ENCODE measurements around the gene COL25A1. TPM values are rescaled to one million over a fixed set of nuclear protein-coding genes. Genes with fewer than 3 reads are reported as not detected.

Gene COL25A1
- total RNA-seq, 1 donor from 2014 or later = 10.4 TPM

DNA sequence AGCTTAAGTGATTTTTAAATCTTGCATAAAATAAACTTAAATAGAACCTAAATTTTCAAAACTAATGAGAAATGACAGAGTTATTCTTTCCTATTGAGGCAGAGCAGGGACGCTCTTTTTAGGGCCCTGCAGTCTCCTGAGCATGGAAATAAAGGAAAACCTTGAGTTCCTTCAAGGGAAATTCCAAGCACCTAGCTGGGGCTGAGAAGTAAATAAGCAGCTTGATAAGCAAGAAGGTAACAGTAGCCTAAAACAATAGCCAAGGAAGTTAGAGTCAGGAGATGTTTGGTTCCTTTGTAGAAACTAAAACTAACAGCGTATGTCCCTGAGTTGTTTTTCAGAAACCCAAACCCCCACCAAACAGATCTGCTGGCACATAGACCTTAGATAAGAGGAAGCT is 174.6 kb downstream of the COL25A1 start:
- Histone ChIP-seq H2AFZ (ENCODE audit: low read depth, low read length) (no peak overlapping the region), H3K27ac (ENCODE audit: low read depth, low read length) (no peak overlapping the region), H4K20me1 (ENCODE audit: insufficient read depth, low read length) (no peaks in the 10 kb centered on the region), H3K79me2 (ENCODE audit: insufficient read depth, low read length) (no peaks in the 10 kb centered on the region), H3K9me3 (ENCODE audit: insufficient read depth, low read depth, low read length) (no peaks in the 10 kb centered on the region), H3K4me2 (ENCODE audit: low read length) (no peak overlapping the region), H3K27me3 (ENCODE audit: insufficient read depth, low read length) (no peaks in the 10 kb centered on the region), H3K36me3 (ENCODE audit: insufficient read depth, low read length) (no peaks in the 10 kb centered on the region), H3K4me3 (ENCODE audit: insufficient read depth, low read depth, low read length) (no peak overlapping the region), H3K9ac (ENCODE audit: low read length) (no peak overlapping the region), H3K4me1 (ENCODE audit: insufficient read depth, low read length) (no peaks in the 10 kb centered on the region)
- DNase-seq (ENCODE audit: low read depth) (no peak), FAIRE-seq (no peak)
- no peak overlapping the region for H3K4me3 Mint-ChIP-seq (ENCODE audit: unreplicated experiment)
- no peaks in the 10 kb centered on the region for H3K36me3 Mint-ChIP-seq (ENCODE audit: low read depth, unreplicated experiment)
- H3K27ac Mint-ChIP-seq (ENCODE audit: unreplicated experiment) = no peak overlapping the region
- no peaks in the 10 kb centered on the region for H3K27me3 Mint-ChIP-seq (ENCODE audit: low read depth, unreplicated experiment)
- no peak for TF ChIP-seq EZH2 (IDR thresholded peaks at IDR 0.05; ENCODE audit: insufficient read depth, low read length)
- TF ChIP-seq, protein P1, sequence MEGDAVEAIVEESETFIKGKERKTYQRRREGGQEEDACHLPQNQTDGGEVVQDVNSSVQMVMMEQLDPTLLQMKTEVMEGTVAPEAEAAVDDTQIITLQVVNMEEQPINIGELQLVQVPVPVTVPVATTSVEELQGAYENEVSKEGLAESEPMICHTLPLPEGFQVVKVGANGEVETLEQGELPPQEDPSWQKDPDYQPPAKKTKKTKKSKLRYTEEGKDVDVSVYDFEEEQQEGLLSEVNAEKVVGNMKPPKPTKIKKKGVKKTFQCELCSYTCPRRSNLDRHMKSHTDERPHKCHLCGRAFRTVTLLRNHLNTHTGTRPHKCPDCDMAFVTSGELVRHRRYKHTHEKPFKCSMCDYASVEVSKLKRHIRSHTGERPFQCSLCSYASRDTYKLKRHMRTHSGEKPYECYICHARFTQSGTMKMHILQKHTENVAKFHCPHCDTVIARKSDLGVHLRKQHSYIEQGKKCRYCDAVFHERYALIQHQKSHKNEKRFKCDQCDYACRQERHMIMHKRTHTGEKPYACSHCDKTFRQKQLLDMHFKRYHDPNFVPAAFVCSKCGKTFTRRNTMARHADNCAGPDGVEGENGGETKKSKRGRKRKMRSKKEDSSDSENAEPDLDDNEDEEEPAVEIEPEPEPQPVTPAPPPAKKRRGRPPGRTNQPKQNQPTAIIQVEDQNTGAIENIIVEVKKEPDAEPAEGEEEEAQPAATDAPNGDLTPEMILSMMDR (IDR thresholded peaks at IDR 0.05; ENCODE audit: insufficient read depth, low read depth, low read length) = no peak
- H3K9me3 Mint-ChIP-seq (ENCODE audit: unreplicated experiment) = peaks cover 1% of the 10 kb centered on the region
- H3K4me1 Mint-ChIP-seq (ENCODE audit: low read depth, unreplicated experiment) = no peaks in the 10 kb centered on the region

DNA sequence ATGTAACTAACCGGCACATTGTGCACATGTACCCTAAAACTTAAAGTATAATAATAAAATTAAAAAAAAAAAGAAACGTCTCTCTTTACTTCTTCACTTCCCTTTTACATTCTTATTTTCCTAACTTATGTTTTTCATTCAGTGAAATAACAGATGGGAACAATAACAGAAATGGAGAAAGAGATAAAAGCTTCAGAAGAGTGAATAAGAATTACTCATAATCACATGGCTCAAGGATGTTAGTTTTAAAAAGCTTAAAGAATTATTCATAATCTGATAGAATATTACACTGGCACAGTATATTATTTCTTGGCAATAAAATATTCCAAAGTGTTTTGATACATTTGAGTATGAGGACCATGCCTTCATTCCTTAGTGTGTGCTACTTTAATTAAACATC is 175.6 kb downstream of the COL25A1 start:
- H3K9me3 ChIP-seq (ENCODE audit: insufficient read depth, low read depth, low read length) = no peaks in the 10 kb centered on the region
- H3K9ac ChIP-seq (ENCODE audit: low read length) = no peak overlapping the region
- H3K27me3 ChIP-seq (ENCODE audit: insufficient read depth, low read length) = no peaks in the 10 kb centered on the region
- no peaks in the 10 kb centered on the region for H3K79me2 ChIP-seq (ENCODE audit: insufficient read depth, low read length)
- Mint-ChIP-seq H3K36me3 (ENCODE audit: low read depth, unreplicated experiment) (no peaks in the 10 kb centered on the region), H3K4me1 (ENCODE audit: low read depth, unreplicated experiment) (no peaks in the 10 kb centered on the region), H3K4me3 (ENCODE audit: unreplicated experiment) (no peak overlapping the region), H3K9me3 (ENCODE audit: unreplicated experiment) (peaks cover 1% of the 10 kb centered on the region), H3K27ac (ENCODE audit: unreplicated experiment) (no peak overlapping the region), H3K27me3 (ENCODE audit: low read depth, unreplicated experiment) (no peaks in the 10 kb centered on the region)
- no peak for DNase-seq (ENCODE audit: low read depth)
- no peak overlapping the region for H2AFZ ChIP-seq (ENCODE audit: low read depth, low read length)
- no peak for TF ChIP-seq EZH2 (IDR thresholded peaks at IDR 0.05; ENCODE audit: insufficient read depth, low read length)
- TF ChIP-seq, protein P1 (IDR thresholded peaks at IDR 0.05; ENCODE audit: insufficient read depth, low read depth, low read length) = no peak
- H3K4me3 ChIP-seq (ENCODE audit: insufficient read depth, low read depth, low read length) = no peak overlapping the region
- no peak overlapping the region for H3K27ac ChIP-seq (ENCODE audit: low read depth, low read length)
- no peaks in the 10 kb centered on the region for H3K36me3 ChIP-seq (ENCODE audit: insufficient read depth, low read length)
- no peaks in the 10 kb centered on the region for H4K20me1 ChIP-seq (ENCODE audit: insufficient read depth, low read length)
- H3K4me2 ChIP-seq (ENCODE audit: low read length) = no peak overlapping the region
- H3K4me1 ChIP-seq (ENCODE audit: insufficient read depth, low read length) = no peaks in the 10 kb centered on the region
- FAIRE-seq = no peak

DNA sequence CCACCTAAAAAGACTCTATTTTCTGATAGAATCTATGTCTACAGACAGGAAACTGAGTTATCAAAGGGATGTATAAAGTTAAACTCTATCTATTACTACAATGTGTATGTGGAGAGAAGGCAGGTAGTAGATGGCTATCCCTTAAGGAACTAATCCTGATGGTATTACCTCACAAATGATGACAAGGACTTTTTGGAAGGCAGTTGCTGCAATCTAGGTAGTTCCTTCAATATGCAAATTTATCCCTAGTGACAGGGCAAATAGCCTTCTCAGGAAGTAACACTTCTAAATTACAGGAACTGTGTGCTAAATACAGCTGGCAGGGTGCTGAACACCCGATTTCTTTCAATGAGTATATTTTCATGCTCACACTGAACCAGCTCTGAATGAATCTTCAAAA is 177.4 kb downstream of the COL25A1 start:
- H3K9me3 Mint-ChIP-seq (ENCODE audit: unreplicated experiment) = peaks cover 1% of the 10 kb centered on the region
- H3K27ac Mint-ChIP-seq (ENCODE audit: unreplicated experiment) = no peak overlapping the region
- Histone ChIP-seq H3K9ac (ENCODE audit: low read length) (no peak overlapping the region), H3K4me3 (ENCODE audit: insufficient read depth, low read depth, low read length) (no peak overlapping the region), H2AFZ (ENCODE audit: low read depth, low read length) (no peak overlapping the region), H3K4me2 (ENCODE audit: low read length) (no peak overlapping the region), H3K4me1 (ENCODE audit: insufficient read depth, low read length) (no peaks in the 10 kb centered on the region), H3K36me3 (ENCODE audit: insufficient read depth, low read length) (no peaks in the 10 kb centered on the region), H3K9me3 (ENCODE audit: insufficient read depth, low read depth, low read length) (no peaks in the 10 kb centered on the region), H4K20me1 (ENCODE audit: insufficient read depth, low read length) (no peaks in the 10 kb centered on the region), H3K27ac (ENCODE audit: low read depth, low read length) (no peak overlapping the region), H3K27me3 (ENCODE audit: insufficient read depth, low read length) (no peaks in the 10 kb centered on the region), H3K79me2 (ENCODE audit: insufficient read depth, low read length) (no peaks in the 10 kb centered on the region)
- H3K27me3 Mint-ChIP-seq (ENCODE audit: low read depth, unreplicated experiment) = no peaks in the 10 kb centered on the region
- no peaks in the 10 kb centered on the region for H3K4me1 Mint-ChIP-seq (ENCODE audit: low read depth, unreplicated experiment)
- no peak overlapping the region for H3K4me3 Mint-ChIP-seq (ENCODE audit: unreplicated experiment)
- H3K36me3 Mint-ChIP-seq (ENCODE audit: low read depth, unreplicated experiment) = no peaks in the 10 kb centered on the region
- no peak for DNase-seq (ENCODE audit: low read depth)
- no peak for TF ChIP-seq EZH2 (IDR thresholded peaks at IDR 0.05; ENCODE audit: insufficient read depth, low read length)
- TF ChIP-seq, protein P1 (IDR thresholded peaks at IDR 0.05; ENCODE audit: insufficient read depth, low read depth, low read length) = no peak
- FAIRE-seq = no peak

All from astrocyte (in vitro differentiated cells and primary cell).